H1 (cell line): ENCODE results near the gene LRRC45. TPM values are rescaled to one million over a fixed set of nuclear protein-coding genes. Genes with fewer than 3 reads are reported as not detected.

ENCODE experiments used
- BACH1 ChIP-seq: IDR thresholded peaks from 2 replicates; pipeline ENCODE4 v1.6.1; 2012; ENCODE audit warnings: low read length, improper control_type of control experiment
- CBX5 ChIP-seq: fragments of 300-800, 300-1000 bp; sonication (generic); IDR thresholded peaks from 2 replicates; pipeline ENCODE4 v1.7.1; 2016; ENCODE audit warnings: antibody characterized with exemption, low read length, low read depth
- CTBP2 ChIP-seq: IDR thresholded peaks from 2 replicates; pipeline ENCODE4 v1.7.0; 2011; ENCODE audit warnings: borderline replicate concordance, mild to moderate bottlenecking, moderate library complexity, mixed read lengths, low read length; ENCODE audit not compliant: insufficient read depth, insufficient read length
- HDAC2 ChIP-seq, 2 experiments: fragments of 300-600 bp in 1 of 2; sonication (generic) in 1 of 2; IDR thresholded peaks; 2 replicates each; pipeline ENCODE4 v1.6.1; 2011 to 2012; ENCODE audit warnings: low read depth in 2 of 2, low read length in 2 of 2, mild to moderate bottlenecking in 2 of 2, moderate library complexity in 2 of 2, borderline replicate concordance in 1 of 2, inconsistent platforms in 1 of 2
- MAX ChIP-seq: IDR thresholded peaks from 2 replicates; pipeline ENCODE4 v1.6.1; 2012; ENCODE audit warnings: inconsistent platforms
- ZNF274 ChIP-seq: IDR thresholded peaks from 2 replicates; pipeline ENCODE4 v1.7.0; 2012; ENCODE audit warnings: low read length, borderline replicate concordance; ENCODE audit errors: extremely low read depth
- polyA plus RNA-seq, 7 experiments: library from polyadenylated mRNA; depleted of rRNA in 3 of 7; stranded (reverse) in 5 of 7; unstranded in 2 of 7; fragments of >200 nt in 5 of 7; fragments of 200-250 nt in 2 of 7; gene quantifications; 1 replicate in 5 of 7; 2 replicates in 1 of 7; 4 replicates in 1 of 7; pipeline versions ENCODE4 v1.2.1 to v1.2.3, GENCODE V29; 2011 to 2013; ENCODE audit warnings: missing spikeins in 2 of 7, mixed read lengths in 2 of 7
- total RNA-seq: library from RNA; stranded (reverse); fragmentation: NEBNext Ultra II Directional; extraction: Animal tissue kit (Norgen Biotek cat#: 25700); gene quantifications from 2 replicates; pipeline ENCODE4 v1.2.1, GENCODE V29; 2021

LRRC45 gene
- total and polyA plus RNA-seq, 2 of the 8 experiments (the other 6 are each of a cell fraction or from before 2014, with no cell fraction given): 11.5 to 29.0 TPM

DNA sequence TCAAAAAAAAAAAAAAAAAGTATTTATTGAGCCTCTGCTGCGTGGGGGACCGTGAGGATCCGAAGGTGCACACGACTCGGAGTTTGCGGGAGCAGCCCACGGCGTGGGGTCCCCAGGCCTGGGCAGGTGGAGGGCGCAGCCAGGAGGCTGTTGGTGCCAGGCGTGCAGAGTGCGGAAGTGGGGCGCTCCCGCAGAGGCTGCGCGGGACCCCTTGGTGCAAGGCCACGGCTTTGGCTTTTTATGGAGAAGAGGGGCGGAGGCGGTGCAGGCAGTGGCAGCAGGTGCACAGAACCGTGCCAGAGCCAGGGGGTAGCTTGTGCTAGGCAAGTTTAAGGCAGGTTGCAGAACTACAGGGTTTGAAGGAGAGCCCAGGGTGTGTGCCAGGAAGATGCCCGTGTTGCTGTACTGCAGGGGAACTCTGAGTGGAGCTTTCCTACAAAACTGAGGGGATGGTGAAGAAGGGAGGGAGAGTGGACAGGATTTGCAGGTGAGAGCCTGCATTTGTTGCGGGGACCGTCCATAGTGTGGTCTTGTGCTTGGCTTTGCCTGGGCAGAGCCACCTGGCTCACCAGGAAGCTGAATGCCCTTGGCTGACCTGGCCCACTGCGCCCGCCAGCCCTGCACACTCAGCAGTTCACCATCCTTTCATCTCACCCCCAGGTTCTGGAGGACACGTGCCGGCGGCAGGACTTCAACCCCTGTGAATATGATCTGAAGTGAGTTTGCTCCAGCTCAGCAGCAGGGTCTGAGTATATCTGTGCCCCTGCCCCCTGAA lies 44.4 kb upstream of the LRRC45 start (continued):
- TF ChIP-seq ZNF274: no peak
- TF ChIP-seq BACH1: no peak
- no peak for TF ChIP-seq MAX
- TF ChIP-seq CTBP2: no peak
- TF ChIP-seq HDAC2 (IDR thresholded peaks at IDR 0.05; ENCODE audit: borderline replicate concordance in 1 of 2, low read depth in 2 of 2, low read length in 2 of 2): no peak
- no peak for TF ChIP-seq CBX5
